NCI-H2029 treated with DMSO at 0.1 percent for 48 hours (cell line): ENCODE measurements around the gene ZNF385C.

ENCODE experiments used
- DNase-seq: peaks from one replicate; lab custom pipeline; 2025; lab: John Stamatoyannopoulos, UW

Gene ZNF385C

DNA sequence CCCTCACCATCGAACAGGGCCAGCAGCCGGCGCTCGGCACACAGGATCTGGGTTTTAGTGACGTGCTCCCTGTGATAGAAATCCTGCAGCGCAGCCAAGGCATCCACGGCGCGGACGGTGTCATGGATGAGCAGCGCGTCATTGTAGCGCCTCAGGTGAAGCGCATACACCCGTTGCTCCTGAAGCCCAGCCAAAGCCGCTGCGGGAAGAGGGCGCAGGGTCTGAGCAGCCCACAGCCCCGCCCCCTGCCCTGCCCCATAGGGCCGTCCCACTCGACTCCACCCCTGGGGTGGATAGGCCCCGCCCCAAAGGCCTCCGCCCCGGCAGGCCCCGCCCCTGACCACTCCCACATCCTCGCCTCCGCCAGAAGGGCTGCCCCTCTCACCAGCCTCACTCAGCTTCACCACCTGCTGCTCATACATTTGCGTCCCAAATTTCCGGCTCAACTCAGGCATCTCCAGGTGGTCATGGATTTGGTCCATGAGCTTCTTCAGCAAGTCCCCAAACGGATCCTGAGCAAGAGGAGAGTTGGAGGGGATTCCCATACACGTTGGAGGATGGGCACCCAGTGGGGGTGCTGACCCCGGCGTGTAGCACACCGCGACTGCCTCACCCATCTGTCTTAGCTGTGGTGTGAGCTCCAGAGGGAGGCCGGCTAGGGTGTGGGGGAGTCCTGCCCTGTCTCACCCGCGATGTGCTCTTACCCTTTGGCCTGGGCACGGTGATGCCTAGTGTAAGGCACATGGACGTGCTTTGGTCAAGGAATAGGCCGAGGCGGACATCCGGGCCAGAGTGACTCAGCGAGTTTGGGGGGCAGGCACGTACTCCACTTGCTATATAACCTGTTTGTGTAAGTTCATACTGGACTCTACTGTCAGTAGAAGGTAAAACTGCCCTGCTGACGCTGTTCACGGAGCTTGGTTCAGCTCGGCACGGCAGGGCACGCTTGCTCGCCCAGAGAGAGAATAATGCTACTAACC, 9.6 kb upstream of the ZNF385C start:
- DNase-seq: peak; percentile 23

DNA sequence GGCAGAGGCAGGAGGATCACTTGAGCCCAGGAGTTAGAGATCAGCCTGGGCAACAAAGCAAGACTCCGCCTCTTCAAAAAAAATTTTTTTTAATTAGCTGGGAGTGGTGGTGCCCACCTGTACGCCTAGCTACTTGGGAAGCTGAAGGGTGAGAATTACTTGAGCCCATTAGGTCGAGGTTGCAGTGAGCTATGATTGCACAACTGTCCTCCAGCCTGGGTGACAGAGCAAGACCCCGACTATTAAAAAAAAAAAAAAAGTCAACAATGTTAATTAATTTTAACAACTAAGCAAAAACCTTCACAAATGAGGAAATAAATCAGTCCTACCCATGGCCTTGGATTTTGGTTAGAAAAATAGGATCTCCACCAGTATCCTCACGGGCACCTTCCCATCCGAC, 8.9 kb upstream of the ZNF385C start:
- no peak for DNase-seq

DNA sequence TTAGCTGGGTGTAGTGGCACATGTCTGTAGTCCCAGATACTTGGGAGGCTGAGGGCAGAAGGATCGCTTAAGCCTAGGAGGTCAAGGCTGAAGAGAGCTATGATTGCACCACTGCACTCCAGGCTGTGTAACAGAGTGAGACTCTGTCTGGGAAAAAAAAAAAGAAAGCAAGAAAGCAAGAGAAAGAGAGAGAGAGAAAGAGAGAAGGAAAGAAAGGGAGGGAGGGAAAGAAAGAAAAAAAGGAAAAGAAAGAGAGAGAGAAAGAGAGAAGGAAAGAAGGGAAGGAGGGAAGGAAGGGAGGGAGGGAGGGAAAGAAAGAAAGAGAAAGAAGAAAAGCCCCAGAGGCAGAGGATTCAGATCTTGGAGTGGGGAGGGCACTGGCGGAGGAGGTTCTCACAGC, 7.7 kb upstream of the ZNF385C start:
- DNase-seq: no peak

- DNase-seq: no peak
These were observed 6.0 kb upstream of the ZNF385C start for GRCh38 chr17:42104264-42104663.

- DNase-seq: no peak
These were observed 5.1 kb upstream of the ZNF385C start for GRCh38 chr17:42103221-42103954.

GRCh38 chr17:42101513-42102292, 3.4 kb upstream of the ZNF385C start:
- DNase-seq: no peak

GRCh38 chr17:42098730-42099399, 592 bp upstream of the ZNF385C start:
- no peak for DNase-seq

DNA sequence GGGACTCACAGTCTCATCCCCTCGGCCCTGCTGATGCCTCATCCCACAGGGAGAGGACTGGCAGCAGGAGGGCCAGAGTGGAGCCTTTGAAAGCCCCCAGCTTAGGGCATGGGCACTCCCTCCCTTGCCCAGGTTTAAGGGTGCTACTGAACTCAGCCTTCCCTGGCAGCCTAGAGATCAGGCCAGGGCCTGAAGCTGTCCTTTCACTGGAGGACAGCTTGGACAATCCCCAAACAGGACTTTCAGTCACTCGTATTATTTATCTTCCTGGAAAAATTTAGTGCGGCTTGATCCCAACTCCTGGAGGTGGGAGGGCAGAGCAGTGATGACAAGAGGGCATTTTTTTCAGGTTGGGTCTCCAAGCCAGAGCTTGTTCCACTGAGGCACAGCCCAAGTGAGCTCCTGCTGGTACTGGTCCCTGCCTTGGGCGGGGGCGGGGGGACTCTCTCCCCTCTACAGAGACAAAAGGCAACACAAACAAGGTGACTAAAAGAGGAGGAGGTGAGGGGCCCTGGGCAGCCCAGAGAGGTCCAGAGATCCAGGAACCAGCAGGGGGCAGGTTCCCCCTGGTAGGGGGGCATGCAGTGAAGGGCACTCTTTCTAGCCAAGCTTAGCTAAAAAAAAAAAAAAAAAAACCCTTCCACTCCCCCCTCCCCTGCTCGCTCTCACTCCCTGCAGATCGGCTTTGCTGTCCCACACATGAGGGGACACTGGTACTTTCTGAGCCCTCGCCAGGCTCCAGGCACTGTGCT, 1.7 kb downstream of the ZNF385C start:
- no peak for DNase-seq

GRCh38 chr17:42094375-42095069, 3.8 kb downstream of the ZNF385C start:
- no peak for DNase-seq

DNA sequence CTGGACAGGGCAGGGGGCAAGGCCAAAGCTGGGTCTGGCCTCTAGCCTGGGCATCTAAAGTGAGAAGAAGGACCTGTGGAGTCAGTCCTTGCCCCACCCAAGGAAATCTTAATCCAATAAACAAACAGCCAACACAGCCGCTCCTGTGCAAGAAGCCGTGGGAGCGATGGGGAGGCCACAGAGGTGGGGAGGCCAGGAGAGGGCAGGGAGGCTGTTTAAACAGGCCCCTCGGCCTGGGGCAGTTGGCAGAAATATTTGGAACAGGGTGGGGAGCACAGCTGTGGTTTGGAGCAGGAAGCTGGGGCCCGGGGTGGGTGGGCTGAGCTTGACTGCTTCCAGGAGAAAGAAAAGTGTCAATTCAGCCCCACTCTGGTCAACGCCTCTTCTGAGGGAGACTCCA, 5.3 kb downstream of the ZNF385C start:
- DNase-seq: no peak

- DNase-seq: no peak
These were observed 7.1 kb downstream of the ZNF385C start for GRCh38 chr17:42090964-42091790.

- DNase-seq: no peak
These were observed 9.5 kb downstream of the ZNF385C start for GRCh38 chr17:42088736-42089135.

DNA sequence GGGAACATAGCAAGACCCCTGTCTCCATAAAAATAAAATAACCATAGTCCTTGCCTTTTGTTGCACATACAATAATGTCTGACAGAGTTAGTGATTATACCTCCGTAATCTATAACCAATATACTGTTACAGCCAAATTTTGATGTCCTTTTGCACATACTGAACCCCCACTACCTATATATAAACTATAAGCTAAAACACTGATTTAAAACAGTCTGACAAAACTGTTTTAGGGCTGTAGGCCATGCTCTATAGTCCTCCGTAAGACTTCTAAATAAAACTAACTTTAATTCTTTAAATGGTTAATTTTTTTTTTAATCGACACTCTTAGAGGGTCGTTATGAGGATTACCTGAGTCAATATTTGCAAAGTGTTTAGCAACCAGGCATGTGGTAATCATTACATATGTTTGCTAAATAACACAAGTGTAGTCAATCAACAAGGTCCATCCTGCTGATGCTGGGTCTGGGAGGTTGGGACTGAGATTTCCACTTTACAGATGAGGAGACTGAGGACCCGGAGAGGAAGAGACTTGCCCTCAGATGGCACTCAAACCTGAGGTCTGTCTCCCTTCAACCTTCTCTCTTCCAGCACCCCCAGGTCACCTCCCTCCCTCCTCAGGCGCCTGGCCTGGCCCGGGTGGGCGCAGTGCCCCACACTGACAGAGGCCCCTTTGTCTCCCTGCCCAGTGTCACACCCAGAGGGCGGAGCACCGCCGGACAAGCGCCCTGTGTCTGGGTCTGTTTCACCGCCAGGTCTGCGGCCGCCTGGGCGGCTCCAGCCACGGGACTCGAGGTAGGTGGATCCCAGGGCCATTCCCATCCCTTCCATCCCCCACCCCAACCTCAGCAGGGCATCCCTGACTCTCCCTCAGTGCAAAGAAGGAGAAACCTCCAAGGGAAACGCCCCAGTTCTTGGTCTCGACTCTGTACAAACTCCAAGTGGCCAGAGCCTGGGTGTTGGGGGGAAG, 10.3 kb downstream of the ZNF385C start:
- DNase-seq: no peak

DNA sequence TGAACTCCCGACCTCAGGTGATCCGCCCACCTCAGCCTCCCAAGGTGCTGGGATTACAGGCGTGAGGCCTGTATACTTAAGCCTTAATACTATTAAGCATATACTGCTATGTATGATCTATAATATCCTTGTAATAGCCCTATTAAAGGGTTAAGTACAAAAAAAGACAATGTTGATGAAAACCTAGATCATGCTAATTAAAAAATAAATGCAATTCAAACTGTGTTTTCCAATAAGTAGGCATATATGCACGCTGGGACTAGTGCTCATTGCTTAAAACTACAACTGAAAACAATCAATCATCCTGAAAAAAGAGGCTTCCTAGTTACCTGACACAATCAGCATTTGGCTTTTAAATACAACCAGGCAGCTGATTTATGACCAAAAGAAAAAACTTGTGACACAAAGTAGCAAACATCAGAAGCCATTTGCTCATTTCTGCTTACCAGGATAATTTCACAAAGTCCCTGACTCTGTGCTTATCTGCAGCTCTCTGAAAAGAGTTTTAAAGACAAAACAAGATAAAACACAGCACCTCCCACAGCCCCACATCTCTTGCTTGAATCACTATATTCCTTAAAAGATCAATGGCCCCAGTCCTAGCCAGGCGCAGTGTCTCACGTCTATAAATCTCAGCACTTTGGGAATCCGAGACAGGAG, 11.1 kb downstream of the ZNF385C start:
- DNase-seq: no peak

DNA sequence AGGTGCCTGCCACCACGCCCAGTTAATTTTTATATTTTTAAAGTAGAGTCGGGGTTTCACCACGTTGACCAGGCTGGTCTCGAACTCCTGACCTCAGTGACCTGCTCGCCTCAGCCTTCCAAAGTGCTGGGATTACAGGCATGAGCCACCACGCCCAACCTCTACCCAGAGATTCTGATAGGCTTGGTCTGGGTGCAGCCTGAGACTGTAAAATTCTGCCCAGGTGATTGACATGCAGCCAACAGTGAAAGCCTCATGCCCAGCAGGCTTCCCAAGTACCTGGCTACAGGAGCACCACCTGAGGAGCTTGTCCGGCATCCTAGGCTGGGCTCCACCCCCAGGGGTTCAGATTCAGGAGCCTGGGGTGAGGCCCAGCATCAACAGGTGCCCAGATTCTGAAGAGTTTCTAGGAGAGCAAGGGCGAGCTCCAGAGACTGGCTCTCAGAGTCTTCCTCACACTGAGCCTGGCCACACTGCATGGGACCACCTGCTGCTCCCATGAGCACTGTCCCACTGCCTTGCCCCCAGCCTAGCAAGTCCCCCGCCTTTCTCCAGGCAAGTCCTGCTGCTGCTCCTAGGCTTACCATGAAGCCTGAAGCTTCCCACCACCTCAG, 16.6 kb downstream of the ZNF385C start:
- DNase-seq: no peak

DNA sequence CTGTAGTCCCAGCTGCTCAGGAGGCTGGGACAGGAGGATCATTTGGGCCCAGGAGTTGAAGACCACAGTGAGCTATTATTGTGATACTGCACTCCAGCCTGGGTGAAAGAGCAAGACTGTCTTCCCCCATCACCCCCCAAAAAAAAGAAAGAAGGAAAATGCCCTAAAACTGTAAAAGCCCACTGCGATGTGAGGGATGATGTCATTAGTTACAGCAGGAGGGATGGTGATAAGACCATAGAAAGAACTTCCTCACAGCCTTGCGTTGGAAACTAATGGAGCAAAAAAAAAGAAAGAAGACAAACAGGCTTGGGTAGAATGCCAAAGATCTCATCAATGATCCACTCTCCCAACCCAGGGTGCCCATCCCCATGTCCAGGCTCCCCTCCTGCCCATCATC, 18.7 kb downstream of the ZNF385C start:
- no peak for DNase-seq

GRCh38 chr17:42078396-42079043, 19.8 kb downstream of the ZNF385C start:
- DNase-seq: no peak
